Right hindlimb (tissue), 1 donor: Measurements from ENCODE around the gene BARD1.
"Not testable (repeated sequence)": the region's sequence is repeated elsewhere in the genome, so short reads cannot be mapped to it uniquely, and the experiment has no call there.

Source experiments
- DNase-seq: peaks from one replicate; pipeline ENCODE4 v3.0.0-alpha.2; 2018

Gene BARD1

GRCh38 chr2:214808981-214809750 is at the start of gene BARD1:
BARD1 (minus strand) TSS chr2:214809683; CDS start chr2:214809569, 114 bp downstream.
- DNase-seq: peak; percentile 85

DNA sequence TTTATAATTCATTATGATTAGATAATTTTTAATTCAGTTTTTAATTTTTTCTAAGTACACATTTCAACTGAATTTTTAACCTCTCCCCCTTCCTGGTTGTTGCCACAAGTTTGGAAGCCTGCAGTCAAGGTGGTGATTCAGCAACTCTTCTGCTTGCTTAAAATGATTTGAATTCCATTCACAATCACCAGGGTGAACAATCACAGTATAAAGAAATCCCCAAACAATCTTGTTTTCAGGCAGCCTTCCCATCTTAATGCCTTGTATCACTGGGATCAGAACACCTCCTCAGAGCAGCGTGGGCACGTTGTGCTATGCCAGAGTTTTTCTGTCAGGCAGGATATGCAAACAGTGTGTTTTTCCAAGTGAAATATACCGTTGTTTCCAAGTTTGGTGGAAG is 46.7 kb upstream of the BARD1 start:
- DNase-seq: no peak

DNA sequence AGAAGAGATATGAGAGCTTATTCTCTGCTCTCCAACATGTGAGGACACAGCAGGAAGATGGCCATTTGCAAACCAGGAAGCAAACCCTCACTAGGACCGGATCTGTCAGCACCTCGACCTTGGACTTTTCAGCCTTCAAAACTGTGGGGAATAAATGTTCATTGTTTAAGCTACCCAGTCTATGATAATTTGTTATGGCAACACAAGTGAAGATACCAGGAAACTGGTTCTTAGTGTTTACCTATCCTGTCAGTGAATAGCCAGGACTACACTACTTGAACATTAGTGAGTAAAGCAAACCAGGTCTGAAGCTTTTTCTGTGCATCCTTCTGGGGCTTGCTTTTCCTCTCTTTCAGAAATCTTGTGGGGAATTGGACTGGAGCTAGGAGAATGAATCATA is 44.4 kb upstream of the BARD1 start:
- no peak for DNase-seq

DNA sequence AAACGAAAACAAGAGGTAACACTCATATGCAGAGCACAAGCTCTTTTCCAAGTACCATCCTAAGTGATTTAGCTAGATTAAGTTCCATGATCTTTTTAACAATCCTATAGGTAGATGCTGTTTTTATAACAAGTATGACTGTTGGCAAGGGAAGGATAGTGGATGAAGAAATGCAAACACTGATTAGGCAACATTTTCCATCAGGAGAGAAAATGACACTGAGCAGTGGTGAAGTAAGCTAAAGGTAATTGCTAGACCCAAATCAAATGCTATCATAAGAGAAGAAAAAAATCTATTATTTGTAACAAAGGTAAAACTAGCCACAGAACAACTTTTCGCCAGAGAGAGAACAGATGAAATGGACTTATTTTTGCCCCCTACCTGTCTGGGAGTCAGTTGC is 34.3 kb upstream of the BARD1 start:
- no peak for DNase-seq

DNA sequence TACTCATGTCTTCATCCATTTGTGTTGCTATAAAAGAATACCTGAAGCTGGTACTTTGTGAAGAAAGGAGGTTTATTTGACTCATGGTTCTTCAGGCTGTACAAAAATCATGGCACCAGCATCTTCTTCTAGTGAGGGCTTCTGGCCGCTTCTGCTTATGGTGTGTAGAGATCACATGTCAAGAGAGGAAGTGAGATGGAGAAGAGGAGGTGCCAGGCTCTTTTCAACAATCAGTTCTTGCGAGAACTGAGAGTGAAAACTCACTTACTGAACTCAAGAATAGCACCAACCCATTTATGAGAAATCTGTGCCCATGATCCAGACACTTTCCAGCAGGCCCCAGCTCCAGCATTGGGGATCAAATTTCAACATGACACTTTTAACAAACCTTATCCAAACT is 30.0 kb upstream of the BARD1 start:
- no peak for DNase-seq

- no peak for DNase-seq
Measured at GRCh38 chr2:214837466-214837865, 28.0 kb upstream of the BARD1 start.

DNA sequence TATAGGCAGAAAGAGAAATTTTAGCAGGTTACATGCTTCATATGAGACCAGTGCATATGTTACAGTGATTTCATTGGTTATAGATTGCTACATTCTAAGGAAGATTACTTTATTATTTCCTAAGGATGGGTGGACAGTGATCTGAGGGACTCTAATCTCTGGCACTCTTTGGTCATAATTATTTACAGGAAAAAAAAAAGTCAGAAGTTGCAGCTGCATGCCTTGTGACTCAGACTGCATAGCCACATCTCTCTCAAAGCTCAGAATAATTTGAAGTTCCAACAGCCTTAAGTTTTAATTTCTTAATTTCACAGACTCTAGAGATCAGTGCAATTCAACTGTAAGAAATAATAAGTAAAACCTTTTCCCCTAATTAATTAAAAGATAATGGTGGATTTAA is 27.1 kb upstream of the BARD1 start:
- no peak for DNase-seq

DNA sequence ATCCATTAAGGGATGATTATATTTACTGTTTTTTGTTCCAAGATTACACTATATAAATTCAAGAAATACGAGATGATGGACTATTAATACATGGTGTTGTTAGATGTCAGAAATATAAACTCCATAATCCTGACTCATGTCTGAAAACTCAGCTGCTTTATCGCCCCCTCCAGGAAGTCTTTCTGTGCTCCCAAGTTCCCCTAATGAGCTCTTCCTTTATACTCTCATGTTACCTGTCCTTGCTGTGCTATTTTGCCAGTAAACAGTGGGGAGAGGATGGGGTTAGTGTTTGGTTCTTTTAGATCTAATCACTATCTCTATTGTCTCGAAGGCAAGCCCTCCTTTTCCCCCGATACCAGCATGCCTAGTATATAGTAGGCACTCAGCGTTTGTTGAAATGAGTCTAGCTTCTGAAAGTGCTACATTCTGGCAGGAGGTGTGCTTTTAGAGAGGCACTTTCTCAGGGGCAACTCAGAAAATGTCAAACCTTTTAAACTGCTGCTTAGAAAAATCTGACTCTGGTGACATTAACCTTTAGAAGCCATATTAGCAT is 21.4 kb upstream of the BARD1 start:
- DNase-seq: no peak

DNA sequence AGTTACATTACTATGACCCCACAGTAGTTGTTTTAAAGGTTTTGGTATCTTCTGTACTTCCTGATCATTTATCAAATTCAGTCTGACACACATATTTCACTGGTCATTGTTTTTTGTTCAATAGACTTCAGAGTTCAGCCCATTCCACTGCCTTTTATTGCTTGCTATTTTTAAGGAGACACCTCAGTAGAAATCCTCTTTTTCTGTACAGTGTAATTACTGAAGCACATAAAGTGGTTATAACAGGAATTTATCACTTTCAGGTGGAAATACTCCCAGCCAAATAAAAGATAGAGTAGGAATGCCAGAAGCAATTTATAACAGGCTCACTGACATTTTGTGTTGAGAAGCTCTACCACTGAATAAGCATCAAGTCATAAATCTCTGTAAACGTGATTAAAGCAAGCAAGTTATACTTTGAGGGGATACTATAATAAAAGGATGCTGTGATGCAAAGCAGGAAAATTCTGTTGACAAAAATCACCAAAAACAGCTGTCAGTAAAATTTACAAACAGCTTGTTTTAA is 6.6 kb upstream of the BARD1 start:
- DNase-seq: no peak

- DNase-seq: peak; percentile 22
Measured at GRCh38 chr2:214810671-214811070, 1.2 kb upstream of the BARD1 start.

- DNase-seq: peak; percentile 100
Measured at GRCh38 chr2:214809751-214810564, 475 bp upstream of the BARD1 start.

- no peak for DNase-seq
Measured at GRCh38 chr2:214807653-214808052, 1.8 kb downstream of the BARD1 start.

- DNase-seq: no peak
Measured at GRCh38 chr2:214801768-214802397, 7.6 kb downstream of the BARD1 start.

GRCh38 chr2:214801068-214801467 is 8.4 kb downstream of the BARD1 start:
- DNase-seq: no peak

DNA sequence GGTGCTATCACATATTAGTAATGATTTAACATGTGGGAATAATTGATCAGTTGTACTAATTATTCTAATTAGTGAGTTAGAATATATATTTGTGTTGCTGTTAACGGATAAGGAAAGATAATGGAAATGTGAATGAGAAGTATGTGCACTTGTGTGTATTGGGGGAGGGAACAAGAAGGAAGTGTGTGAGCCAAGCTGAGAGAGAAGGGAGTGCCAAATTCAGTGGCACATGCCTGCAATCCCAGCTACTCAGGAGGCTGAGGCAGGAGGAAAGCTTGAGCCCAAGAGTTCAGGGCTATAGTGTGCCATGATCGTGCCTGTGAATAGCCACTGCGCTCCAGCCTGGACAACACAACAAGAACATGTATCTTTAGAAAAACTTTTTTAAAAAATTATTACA is 9.3 kb downstream of the BARD1 start:
- no peak for DNase-seq

DNA sequence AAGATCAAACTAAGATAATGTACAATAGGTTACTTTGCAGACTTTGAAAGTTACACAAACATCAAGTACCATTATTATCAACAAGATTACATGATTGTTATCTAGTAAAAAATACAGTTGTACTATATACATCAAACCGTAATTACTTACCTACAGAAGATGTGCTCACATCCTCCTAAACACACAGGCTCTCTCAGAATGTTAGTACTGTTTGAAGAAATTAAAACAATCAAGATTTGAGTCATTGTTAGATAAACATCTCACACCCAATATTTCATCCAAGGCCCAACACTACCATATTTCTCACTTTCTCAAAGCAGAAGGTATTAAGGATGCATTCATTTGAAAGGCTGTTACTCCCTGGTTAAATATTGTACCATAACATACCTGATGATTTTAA is 12.6 kb downstream of the BARD1 start:
- no peak for DNase-seq

DNA sequence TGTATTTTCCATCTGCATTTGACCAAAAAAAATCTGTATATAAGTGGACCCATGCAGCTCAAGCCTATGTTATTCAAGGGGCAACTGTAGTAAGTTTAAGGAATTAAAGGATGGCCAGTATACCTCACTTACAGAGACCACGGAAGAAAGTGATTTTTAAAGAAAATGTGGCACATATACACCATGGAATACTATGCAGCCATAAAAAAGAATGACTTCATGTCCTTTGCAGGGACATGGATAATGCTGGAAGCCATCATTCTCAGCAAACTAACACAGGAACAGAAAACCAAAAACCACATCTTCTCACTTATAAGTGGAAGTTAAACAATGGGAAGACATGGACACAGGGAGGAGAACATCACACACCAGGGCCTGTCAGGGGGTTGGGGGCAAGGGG is 26.3 kb downstream of the BARD1 start:
- DNase-seq: not testable (repeated sequence)

DNA sequence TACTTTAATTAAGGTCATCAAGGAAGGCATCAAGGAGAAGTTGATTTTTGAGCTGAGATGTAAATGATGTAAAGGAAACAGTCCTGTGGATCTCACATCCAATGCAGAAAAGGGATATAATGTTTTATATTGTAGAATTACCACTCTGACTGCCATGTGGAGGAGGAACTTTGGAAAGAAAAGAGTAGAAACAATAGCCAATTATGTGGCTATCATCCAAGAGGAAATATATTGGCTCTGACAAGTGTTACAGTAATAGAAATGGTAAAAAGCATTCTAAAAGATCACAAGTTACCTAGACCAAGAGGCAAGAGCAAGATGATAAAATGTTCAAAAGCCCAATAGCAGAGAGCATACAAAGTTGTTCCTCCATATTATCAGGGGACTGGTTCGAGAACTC is 26.8 kb downstream of the BARD1 start:
- DNase-seq: no peak

GRCh38 chr2:214781226-214781625 is 28.3 kb downstream of the BARD1 start:
- no peak for DNase-seq

- no peak for DNase-seq
Measured at GRCh38 chr2:214775971-214776370, 33.5 kb downstream of the BARD1 start.

DNA sequence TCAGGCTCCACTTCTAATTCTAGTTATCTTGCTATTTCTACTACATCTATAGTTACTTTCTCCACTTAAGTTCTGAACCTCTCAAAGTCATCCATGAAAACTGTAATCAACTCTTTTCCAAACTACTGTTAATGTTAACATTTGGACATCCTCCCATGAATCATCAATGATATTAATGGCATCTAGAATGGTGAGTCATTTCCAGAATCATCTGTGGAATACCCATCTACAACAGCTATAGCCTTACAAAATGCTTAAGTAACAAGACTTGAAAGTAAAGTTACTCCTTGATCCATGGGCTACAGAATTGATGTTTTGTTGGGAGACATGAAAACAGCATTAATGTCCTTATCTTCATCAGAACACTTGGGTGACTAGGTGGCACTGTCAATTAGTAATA is 35.4 kb downstream of the BARD1 start:
- DNase-seq: no peak

DNA sequence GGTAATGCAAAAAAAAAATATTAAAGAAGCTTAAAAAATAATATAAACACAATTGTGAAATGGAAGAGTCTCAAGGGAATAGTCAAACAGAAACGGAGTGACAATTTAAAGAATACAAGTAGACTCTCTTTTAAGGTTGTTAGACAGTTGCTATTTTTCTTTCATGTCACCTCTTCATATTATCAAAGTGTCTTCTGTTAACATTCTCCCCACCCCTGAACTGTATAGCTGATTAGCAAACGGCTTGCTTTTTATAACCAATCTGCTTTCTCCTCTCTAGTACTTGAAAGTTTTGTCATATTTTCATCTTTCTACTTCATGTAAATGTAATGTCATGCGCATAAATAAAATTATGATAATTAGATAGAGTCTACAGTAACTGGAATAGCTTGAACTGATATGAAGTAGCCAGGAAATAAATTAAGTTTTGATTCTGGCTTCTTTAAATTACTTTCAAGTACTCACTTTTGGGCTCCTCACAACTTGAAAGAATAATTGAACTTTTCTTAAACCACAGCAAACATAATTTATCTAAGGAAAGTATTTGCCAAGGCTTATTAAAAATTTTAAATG is 37.0 kb downstream of the BARD1 start:
- DNase-seq: no peak

GRCh38 chr2:214765180-214765579 is 44.3 kb downstream of the BARD1 start:
- no peak for DNase-seq
